T-helper 2 cell (primary cell): ENCODE measurements around the gene NFKBIB.
"Not testable (repeated sequence)": the region's sequence is repeated elsewhere in the genome, so short reads cannot be mapped to it uniquely, and the experiment has no call there.

ENCODE experiments used
- DNase-seq, 5 experiments: peaks; one replicate each; pipeline versions ENCODE4 v3.0.0 to v3.0.0-alpha.2; 2012 to 2022
- total RNA-seq, 2 donors: gene quantifications; one replicate each; lab custom pipeline; 2026; lab: John Stamatoyannopoulos, UW

Gene NFKBIB
- total RNA-seq = 44.6 to 67.0 reads per million in 2 donors

GRCh38 chr19:38899447-38900201 lies at the start of gene NFKBIB, which contains the start of gene SIRT2:
TSS of gene NFKBIB (plus strand) at chr19:38899969. CDS start at chr19:38900033, 64 bp downstream.
TSS of gene SIRT2 (minus strand) at chr19:38899618. CDS start at chr19:38899521, 97 bp downstream.
- peak; percentile 94 to 100 (median 99) for DNase-seq

- DNase-seq = peak in 2 of 5 experiments; percentile 92 to 100
These were observed 49.3 kb upstream of the NFKBIB start for GRCh38 chr19:38850436-38850975.

- DNase-seq = peak in 3 of 5 experiments; percentile 15 to 52 (median 25)
These were observed 48.7 kb upstream of the NFKBIB start for GRCh38 chr19:38850976-38851621.

GRCh38 chr19:38851622-38852230 lies 48.0 kb upstream of the NFKBIB start:
- DNase-seq = peak; percentile 78 to 95 (median 83)

GRCh38 chr19:38852231-38853044 lies 47.3 kb upstream of the NFKBIB start:
- peak in 4 of 5 experiments; percentile 40 to 78 (median 59) for DNase-seq

- DNase-seq = no peak
These were observed 46.6 kb upstream of the NFKBIB start for GRCh38 chr19:38853214-38853613.

- DNase-seq = not testable (repeated sequence)
These were observed 44.8 kb upstream of the NFKBIB start for GRCh38 chr19:38854961-38855360.

- DNase-seq = not testable (repeated sequence)
These were observed 44.0 kb upstream of the NFKBIB start for GRCh38 chr19:38855751-38856150.

- DNase-seq = no peak
These were observed 43.0 kb upstream of the NFKBIB start for GRCh38 chr19:38856813-38857212.

GRCh38 chr19:38859631-38860204 lies 40.1 kb upstream of the NFKBIB start:
- not testable (repeated sequence) for DNase-seq

GRCh38 chr19:38861368-38861767 lies 38.4 kb upstream of the NFKBIB start:
- DNase-seq = no peak

GRCh38 chr19:38862321-38863059 lies 37.3 kb upstream of the NFKBIB start:
- no peak for DNase-seq

- DNase-seq = no peak
These were observed 32.5 kb upstream of the NFKBIB start for GRCh38 chr19:38867171-38867780.

- DNase-seq = no peak
These were observed 31.2 kb upstream of the NFKBIB start for GRCh38 chr19:38868551-38868950.

- peak in 2 of 5 experiments; percentile 37 to 43 for DNase-seq
These were observed 30.5 kb upstream of the NFKBIB start for GRCh38 chr19:38869160-38869835.

- peak; percentile 85 to 93 (median 92) for DNase-seq
These were observed 29.7 kb upstream of the NFKBIB start for GRCh38 chr19:38869836-38870607.

GRCh38 chr19:38870612-38871011 lies 29.2 kb upstream of the NFKBIB start:
- no peak for DNase-seq

- DNase-seq = not testable (repeated sequence)
These were observed 26.4 kb upstream of the NFKBIB start for GRCh38 chr19:38873400-38873799.
